Measurements from ENCODE around the gene RIPOR2. TPM values are rescaled to one million over a fixed set of nuclear protein-coding genes. Genes with fewer than 3 reads are reported as not detected.

RIPOR2 gene
- total and polyA plus RNA-seq, 2 of the 13 experiments (the other 11 are each of a cell fraction or from before 2014, with no cell fraction given): 0.02 to 0.05 TPM

DNA sequence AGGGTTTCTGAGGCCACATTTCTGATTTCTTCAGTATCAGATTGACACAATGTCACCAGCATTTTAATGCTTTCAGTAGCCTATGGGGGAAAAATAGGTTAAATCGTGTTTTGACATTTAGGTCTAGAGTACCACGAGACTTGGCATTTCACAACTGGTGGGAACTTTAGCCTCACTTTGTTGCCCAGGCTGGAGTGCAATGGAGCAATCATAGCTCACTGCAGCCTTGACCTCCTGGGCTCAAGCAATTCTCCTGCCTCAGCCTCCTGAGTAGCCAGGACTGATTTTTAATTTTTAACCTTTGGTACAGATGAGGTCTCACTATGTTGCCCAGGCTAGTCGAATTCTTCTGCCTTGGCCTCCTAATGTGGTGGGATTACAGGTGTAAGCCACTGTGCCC is 126.0 kb downstream of the RIPOR2 start (continued):
- TF ChIP-seq ZNF768 (CRISPR knock-in tag; IDR thresholded peaks at IDR 0.05) (no peak), SMYD3 (CRISPR knock-in tag; IDR thresholded peaks at IDR 0.05) (no peak), ZNF839 (CRISPR knock-in tag; IDR thresholded peaks at IDR 0.05; ENCODE audit: borderline replicate concordance) (no peak), ZNF263 (CRISPR knock-in tag; IDR thresholded peaks at IDR 0.05) (no peak), TBX2 (CRISPR knock-in tag; IDR thresholded peaks at IDR 0.05; ENCODE audit: borderline replicate concordance) (peak; percentile 57; the same call in 1 of the 2 replicates), ESRRA (CRISPR knock-in tag; IDR thresholded peaks at IDR 0.05; ENCODE audit: low read depth) (peak; percentile 20; the same call in 1 of the 2 replicates), MAZ (IDR thresholded peaks at IDR 0.05; ENCODE audit: borderline replicate concordance, low read depth, low read length) (no peak), MAZ (CRISPR knock-in tag; IDR thresholded peaks at IDR 0.05; ENCODE audit: low read depth) (peak; percentile 59), NCOR1 (IDR thresholded peaks at IDR 0.05; ENCODE audit: borderline replicate concordance, low read length) (peak; percentile 86; the same call in 1 of the 2 replicates), MEIS2 (CRISPR knock-in tag; IDR thresholded peaks at IDR 0.05) (0 out of 2 replicates have a peak, but pooled peaks have one; percentile 55), GFI1 (CRISPR knock-in tag; IDR thresholded peaks at IDR 0.05; ENCODE audit: borderline replicate concordance) (peak; percentile 83), ZSCAN22 (CRISPR knock-in tag; IDR thresholded peaks at IDR 0.05) (no peak), ZNF816 (CRISPR knock-in tag; IDR thresholded peaks at IDR 0.05; ENCODE audit: borderline replicate concordance) (no peak), IRF2 (CRISPR knock-in tag; IDR thresholded peaks at IDR 0.05) (peak; percentile 31; the same call in 1 of the 2 replicates), SMARCC2 (IDR thresholded peaks at IDR 0.05) (no peak), SOX6 (IDR thresholded peaks at IDR 0.05) (no peak), SOX6 (CRISPR knock-in tag; IDR thresholded peaks at IDR 0.05) (peak; percentile 86)
- TF ChIP-seq, protein P1, sequence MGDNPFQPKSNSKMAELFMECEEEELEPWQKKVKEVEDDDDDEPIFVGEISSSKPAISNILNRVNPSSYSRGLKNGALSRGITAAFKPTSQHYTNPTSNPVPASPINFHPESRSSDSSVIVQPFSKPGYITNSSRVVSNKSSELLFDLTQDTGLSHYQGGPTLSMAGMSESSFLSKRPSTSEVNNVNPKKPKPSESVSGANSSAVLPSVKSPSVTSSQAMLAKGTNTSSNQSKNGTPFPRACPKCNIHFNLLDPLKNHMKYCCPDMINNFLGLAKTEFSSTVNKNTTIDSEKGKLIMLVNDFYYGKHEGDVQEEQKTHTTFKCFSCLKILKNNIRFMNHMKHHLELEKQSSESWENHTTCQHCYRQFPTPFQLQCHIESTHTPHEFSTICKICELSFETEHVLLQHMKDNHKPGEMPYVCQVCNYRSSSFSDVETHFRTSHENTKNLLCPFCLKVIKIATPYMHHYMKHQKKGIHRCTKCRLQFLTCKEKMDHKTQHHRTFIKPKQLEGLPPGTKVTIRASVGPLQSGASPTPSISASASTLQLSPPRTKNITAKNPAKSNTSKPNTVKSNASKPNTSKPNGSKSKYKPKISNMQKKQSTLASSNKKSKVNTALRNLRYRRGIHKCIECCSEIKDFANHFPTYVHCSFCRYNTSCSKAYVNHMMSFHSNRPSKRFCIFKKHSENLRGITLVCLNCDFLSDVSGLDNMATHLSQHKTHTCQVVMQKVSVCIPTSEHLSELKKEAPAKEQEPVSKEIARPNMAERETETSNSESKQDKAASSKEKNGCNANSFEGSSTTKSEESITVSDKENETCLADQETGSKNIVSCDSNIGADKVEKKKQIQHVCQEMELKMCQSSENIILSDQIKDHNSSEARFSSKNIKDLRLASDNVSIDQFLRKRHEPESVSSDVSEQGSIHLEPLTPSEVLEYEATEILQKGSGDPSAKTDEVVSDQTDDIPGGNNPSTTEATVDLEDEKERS (CRISPR knock-in tag; IDR thresholded peaks at IDR 0.05): peak; percentile 95
- TF ChIP-seq, protein P2, sequence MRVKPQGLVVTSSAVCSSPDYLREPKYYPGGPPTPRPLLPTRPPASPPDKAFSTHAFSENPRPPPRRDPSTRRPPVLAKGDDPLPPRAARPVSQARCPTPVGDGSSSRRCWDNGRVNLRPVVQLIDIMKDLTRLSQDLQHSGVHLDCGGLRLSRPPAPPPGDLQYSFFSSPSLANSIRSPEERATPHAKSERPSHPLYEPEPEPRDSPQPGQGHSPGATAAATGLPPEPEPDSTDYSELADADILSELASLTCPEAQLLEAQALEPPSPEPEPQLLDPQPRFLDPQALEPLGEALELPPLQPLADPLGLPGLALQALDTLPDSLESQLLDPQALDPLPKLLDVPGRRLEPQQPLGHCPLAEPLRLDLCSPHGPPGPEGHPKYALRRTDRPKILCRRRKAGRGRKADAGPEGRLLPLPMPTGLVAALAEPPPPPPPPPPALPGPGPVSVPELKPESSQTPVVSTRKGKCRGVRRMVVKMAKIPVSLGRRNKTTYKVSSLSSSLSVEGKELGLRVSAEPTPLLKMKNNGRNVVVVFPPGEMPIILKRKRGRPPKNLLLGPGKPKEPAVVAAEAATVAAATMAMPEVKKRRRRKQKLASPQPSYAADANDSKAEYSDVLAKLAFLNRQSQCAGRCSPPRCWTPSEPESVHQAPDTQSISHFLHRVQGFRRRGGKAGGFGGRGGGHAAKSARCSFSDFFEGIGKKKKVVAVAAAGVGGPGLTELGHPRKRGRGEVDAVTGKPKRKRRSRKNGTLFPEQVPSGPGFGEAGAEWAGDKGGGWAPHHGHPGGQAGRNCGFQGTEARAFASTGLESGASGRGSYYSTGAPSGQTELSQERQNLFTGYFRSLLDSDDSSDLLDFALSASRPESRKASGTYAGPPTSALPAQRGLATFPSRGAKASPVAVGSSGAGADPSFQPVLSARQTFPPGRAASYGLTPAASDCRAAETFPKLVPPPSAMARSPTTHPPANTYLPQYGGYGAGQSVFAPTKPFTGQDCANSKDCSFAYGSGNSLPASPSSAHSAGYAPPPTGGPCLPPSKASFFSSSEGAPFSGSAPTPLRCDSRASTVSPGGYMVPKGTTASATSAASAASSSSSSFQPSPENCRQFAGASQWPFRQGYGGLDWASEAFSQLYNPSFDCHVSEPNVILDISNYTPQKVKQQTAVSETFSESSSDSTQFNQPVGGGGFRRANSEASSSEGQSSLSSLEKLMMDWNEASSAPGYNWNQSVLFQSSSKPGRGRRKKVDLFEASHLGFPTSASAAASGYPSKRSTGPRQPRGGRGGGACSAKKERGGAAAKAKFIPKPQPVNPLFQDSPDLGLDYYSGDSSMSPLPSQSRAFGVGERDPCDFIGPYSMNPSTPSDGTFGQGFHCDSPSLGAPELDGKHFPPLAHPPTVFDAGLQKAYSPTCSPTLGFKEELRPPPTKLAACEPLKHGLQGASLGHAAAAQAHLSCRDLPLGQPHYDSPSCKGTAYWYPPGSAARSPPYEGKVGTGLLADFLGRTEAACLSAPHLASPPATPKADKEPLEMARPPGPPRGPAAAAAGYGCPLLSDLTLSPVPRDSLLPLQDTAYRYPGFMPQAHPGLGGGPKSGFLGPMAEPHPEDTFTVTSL (CRISPR knock-in tag; IDR thresholded peaks at IDR 0.05; ENCODE audit: borderline replicate concordance): no peak
- TF ChIP-seq, protein P3, sequence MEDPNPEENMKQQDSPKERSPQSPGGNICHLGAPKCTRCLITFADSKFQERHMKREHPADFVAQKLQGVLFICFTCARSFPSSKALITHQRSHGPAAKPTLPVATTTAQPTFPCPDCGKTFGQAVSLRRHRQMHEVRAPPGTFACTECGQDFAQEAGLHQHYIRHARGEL (CRISPR knock-in tag; IDR thresholded peaks at IDR 0.05): no peak
- TF ChIP-seq, protein P4, sequence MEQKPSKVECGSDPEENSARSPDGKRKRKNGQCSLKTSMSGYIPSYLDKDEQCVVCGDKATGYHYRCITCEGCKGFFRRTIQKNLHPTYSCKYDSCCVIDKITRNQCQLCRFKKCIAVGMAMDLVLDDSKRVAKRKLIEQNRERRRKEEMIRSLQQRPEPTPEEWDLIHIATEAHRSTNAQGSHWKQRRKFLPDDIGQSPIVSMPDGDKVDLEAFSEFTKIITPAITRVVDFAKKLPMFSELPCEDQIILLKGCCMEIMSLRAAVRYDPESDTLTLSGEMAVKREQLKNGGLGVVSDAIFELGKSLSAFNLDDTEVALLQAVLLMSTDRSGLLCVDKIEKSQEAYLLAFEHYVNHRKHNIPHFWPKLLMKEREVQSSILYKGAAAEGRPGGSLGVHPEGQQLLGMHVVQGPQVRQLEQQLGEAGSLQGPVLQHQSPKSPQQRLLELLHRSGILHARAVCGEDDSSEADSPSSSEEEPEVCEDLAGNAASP (CRISPR knock-in tag; IDR thresholded peaks at IDR 0.05; ENCODE audit: borderline replicate concordance): no peak; the same call in 1 of the 2 replicates
